ENCODE results near the gene C20orf96. TPM values are rescaled to one million over a fixed set of nuclear protein-coding genes. Genes with fewer than 3 reads are reported as not detected.

Gene C20orf96
- total RNA-seq, 2 donors from 2014 or later = 10.1 to 10.3 TPM

DNA sequence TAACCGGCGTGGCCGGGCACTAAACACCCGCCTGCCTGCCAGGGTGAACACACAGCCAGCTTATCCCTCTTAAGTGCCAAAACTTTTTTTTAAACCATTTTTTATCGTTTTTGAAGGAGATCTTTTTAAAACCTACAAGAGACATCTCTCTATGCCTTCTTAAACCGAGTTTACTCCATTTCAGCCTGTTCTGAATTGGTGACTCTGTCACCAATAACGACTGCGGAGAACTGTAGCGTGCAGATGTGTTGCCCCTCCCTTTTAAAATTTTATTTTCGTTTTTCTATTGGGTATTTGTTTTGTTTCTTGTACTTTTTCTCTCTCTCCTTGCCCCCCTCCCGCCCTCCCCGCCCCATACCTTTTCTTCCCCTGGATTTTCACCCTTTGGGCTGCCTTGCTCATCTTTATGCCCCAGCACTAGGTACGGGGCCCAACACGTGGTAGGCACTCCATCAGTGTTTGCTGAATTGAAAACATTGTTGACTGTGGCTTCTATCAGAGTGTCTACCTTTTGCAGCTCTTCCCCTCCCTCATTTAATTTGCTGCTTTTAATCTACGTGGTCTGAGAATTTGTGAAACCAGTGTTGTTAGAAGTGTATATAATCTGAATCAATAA lies 8.3 kb upstream of the C20orf96 start:
- Mint-ChIP-seq H3K36me3 (peaks cover 27 to 28% of the 10 kb centered on the region in 2 donors), H3K27ac (peak overlapping the region; percentile 95 to 100), H3K9me3 (no peaks in the 10 kb centered on the region)
- DNase-seq (ENCODE audit: low spot score in 2 of 2) = no peak
- no peak for ATAC-seq

DNA sequence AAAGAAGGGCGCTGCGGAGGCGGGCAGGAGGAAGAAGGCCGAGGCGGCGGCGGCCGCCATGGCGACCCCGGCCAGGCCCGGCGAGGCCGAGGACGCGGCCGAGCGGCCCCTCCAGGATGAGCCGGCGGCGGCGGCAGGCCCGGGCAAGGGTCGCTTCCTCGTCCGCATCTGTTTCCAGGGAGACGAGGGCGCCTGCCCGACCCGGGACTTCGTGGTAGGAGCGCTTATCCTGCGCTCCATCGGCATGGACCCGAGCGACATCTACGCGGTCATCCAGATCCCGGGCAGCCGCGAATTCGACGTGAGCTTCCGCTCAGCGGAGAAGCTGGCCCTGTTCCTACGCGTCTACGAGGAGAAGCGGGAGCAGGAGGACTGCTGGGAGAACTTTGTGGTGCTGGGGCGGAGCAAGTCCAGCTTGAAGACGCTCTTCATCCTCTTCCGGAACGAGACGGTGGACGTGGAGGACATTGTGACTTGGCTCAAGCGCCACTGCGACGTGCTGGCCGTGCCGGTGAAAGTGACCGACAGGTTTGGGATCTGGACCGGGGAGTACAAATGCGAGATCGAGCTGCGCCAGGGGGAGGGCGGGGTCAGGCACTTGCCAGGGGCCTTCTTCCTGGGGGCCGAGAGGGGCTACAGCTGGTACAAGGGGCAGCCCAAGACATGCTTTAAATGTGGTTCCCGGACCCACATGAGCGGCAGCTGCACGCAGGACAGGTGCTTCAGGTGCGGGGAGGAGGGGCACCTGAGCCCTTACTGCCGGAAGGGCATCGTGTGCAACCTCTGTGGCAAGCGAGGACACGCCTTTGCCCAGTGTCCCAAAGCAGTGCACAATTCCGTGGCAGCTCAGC lies 7.6 kb upstream of the C20orf96 start:
- peak overlapping the region; percentile 95 to 100 for H3K27ac Mint-ChIP-seq
- peak; percentile 41 to 71 for DNase-seq (ENCODE audit: low spot score in 2 of 2)
- ATAC-seq = peak; percentile 27 to 42
- peaks cover 27 to 28% of the 10 kb centered on the region in 2 donors for H3K36me3 Mint-ChIP-seq
- H3K9me3 Mint-ChIP-seq = no peaks in the 10 kb centered on the region

DNA sequence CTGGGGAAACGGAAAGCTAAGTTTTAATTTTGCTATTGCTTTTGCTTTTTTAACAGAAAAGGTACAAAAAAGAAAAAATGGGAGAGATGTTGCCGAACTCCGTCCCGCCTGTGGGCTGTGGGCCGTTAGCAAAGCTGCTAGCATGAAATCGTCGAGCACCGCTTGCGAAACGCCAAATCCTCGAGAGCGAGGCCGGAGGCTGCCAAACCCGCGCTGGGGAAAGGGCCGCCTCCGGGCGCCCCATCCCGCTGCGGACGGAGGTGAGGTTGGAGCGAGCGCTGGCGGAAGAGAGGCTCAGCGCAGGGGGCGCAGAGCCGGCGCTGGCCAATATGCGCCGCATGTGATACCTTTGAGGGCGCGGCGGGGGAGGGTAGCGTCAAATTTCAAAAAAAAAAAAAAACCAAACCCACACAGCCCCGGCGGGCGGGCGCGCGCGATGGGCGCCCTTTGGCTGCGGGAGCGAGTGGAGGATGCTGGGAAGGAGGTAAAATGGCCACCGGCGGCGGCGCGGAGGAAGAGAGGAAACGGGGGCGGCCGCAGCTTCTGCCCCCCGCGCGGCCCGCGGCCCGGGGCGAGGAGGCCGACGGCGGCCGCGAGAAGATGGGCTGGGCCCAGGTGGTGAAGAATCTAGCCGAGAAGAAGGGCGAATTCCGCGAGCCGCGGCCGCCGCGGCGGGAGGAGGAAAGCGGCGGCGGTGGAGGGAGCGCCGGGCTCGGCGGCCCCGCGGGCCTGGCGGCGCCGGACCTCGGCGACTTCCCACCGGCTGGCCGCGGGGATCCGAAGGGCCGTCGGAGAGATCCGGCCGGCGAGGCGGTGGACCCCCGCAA lies 6.8 kb upstream of the C20orf96 start, which contains the start of gene ZCCHC3:
Gene ZCCHC3 (plus strand): TSS at position 473 of the 827 bp plus-strand sequence. CDS start 17 bp downstream, at position 490.
- no peaks in the 10 kb centered on the region for H3K9me3 Mint-ChIP-seq
- H3K27ac Mint-ChIP-seq = peak within 1 kb of the TSS; percentile 95 to 100
- peak; percentile 87 to 88 for DNase-seq (ENCODE audit: low spot score in 2 of 2)
- ATAC-seq = peak; percentile 87 to 91
- peaks cover 27 to 28% of the 10 kb centered on the region in 2 donors for H3K36me3 Mint-ChIP-seq

DNA sequence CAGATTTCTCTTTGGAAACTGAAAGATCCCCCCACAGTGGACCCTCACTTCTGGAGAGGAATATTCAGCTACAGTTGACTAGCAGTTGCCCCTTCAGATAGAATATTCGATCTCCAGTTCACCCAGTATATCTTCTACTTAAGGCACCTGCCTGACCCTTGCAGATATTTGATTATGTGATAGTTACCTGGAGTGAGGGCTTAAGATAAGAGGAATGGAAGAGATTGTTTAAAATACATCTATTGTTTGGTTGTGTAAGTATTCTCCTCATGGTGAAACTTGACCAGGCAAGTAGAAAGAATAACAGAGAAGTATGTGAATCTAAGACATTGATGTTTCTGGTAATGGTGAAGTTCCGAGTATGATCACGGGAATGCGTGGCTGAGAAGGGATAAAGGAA lies 5.3 kb upstream of the C20orf96 start:
- Mint-ChIP-seq H3K27ac (peak overlapping the region; percentile 11 to 95), H3K9me3 (no peaks in the 10 kb centered on the region), H3K36me3 (peaks cover 27 to 28% of the 10 kb centered on the region in 2 donors)
- no peak for DNase-seq (ENCODE audit: low spot score in 2 of 2)
- ATAC-seq = no peak

DNA sequence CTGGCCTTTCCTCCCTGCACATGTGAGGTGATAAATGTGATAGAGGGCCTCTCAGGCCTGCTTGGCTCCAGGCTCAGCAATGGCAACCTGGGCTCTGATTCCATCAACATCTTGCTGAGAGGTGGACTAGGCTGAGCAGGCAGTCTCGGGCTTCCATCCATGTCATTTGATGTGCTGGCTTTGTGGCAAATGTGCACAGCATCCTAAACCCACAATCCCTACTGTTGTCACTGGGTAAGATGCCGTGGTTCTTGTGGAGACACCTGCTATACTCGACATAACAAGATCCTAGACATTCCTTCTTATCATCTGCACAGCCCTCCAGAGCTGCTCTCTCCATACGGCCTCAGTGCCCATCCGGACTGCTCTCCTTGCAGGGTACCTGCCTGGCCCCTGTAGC lies 4.1 kb upstream of the C20orf96 start:
- ATAC-seq (no peak), DNase-seq (ENCODE audit: low spot score in 2 of 2) (no peak)
- Mint-ChIP-seq H3K36me3 (peaks cover 27 to 28% of the 10 kb centered on the region in 2 donors), H3K9me3 (no peaks in the 10 kb centered on the region), H3K27ac (no peak overlapping the region)

DNA sequence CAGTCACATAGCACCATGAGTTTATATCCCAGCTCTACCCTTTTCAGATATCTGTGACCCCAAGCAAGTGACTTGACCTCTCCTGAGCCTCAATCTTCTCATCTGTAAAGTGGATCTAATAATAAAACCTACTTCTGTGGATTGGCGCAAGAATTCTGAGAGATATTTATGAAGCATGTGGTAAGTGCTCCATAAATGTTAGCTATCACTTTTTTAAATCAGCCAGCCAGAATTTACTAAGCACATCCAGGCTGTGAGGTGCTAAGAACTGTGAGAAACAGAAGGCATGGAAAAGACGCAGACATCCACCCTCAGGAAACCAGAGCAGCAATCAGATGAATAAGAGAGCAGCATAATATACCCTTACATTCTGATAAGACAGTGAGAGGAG lies 862 bp downstream of the C20orf96 start:
- Mint-ChIP-seq H3K36me3 (peaks cover 0 to 5% of the 10 kb centered on the region in 2 donors), H3K9me3 (peaks cover 0 to 4% of the 10 kb centered on the region in 2 donors)
- ATAC-seq = peak in 1 of 2 donors; percentile 13

DNA sequence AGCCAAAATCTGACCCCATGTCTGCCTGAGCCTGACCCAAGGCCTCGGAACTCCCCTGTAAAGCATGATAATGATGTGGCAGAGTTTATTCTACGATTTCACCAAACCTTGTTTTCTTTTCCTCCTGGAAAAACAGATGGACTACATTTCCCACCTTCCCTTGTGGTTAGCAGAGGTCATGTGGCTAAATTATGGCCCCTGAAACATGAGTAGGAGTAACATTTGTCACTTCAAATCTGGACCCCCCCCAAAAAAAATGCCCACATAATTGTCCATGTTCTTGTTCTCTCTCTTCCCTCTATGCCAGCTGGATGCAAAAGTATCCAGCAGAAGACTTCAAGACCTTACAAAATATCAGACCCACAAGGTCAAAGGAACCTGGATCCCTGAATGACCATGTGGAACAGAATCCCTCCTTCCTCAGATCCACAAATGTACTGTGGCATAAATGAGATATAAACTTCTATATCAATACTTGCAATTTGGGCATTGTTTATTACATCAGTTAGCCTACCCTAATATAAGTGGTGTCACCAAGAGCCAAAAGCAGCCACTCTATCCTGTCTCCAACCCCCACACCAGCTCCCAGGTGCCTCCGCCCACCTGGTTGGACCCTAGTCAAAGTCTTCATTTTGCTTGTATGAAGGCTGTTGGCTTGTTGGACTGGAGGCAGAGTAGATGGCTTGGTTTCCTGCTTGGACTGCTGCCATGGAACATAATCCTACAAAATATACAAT lies 1.4 kb downstream of the C20orf96 start:
- H3K27ac Mint-ChIP-seq = no peak overlapping the region
- ATAC-seq = no peak
- H3K36me3 Mint-ChIP-seq = peaks cover 0 to 5% of the 10 kb centered on the region in 2 donors
- no peak for DNase-seq (ENCODE audit: low spot score in 2 of 2)
- peaks cover 0 to 4% of the 10 kb centered on the region in 2 donors for H3K9me3 Mint-ChIP-seq

More for the DNA sequence above, 862 bp downstream of the C20orf96 start:
- DNase-seq (ENCODE audit: low spot score in 2 of 2) = no peak
- peak overlapping the region in 1 of 2 donors; percentile 90 for H3K27ac Mint-ChIP-seq

DNA sequence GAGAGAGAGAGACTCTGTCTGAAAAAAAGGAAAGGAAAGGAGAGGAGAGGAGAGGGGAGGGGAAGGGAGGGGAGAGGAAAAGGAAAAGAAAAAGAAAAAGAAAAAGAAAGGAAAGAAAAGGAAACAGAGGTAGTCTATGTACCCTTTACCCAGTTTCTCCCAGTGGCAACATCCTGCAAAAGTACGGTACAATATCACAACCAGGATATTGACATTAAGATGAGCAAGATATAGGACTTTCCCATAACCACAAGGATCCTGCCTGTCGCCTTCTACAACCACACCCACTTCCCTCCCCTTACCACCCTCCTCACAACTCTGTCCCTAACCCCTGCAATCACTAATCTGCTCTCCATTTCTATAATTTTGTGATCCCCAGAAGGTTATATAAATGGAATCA lies 4.0 kb downstream of the C20orf96 start:
- ATAC-seq = no peak
- DNase-seq (ENCODE audit: low spot score in 2 of 2) = no peak
- Mint-ChIP-seq H3K27ac (no peak overlapping the region), H3K9me3 (peaks cover 0 to 4% of the 10 kb centered on the region in 2 donors), H3K36me3 (peaks cover 0 to 5% of the 10 kb centered on the region in 2 donors)

DNA sequence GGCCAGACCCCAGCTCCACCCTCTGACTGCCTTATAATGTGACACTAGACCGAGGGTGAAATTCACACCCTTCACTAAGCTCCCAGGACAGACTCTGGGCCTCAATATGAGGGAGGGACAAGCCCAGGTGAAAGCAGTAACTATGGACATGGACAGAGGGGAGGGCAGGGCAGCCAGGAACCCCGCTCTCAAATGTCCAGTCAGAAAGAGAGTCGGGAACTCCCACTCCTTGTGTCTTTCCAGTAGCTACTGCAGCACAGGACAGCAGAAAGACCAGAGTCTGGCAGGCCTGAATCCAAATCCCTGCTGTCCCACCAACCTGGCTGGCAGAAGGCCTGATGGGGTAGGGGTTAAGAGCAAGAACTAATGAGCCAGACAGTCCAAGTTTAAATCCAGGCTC lies 6.4 kb downstream of the C20orf96 start:
- H3K9me3 Mint-ChIP-seq = peaks cover 0 to 2% of the 10 kb centered on the region in 2 donors
- no peak overlapping the region for H3K27ac Mint-ChIP-seq
- ATAC-seq = no peak
- no peak for DNase-seq (ENCODE audit: low spot score in 2 of 2)
- H3K36me3 Mint-ChIP-seq = peaks cover 0 to 3% of the 10 kb centered on the region in 2 donors

DNA sequence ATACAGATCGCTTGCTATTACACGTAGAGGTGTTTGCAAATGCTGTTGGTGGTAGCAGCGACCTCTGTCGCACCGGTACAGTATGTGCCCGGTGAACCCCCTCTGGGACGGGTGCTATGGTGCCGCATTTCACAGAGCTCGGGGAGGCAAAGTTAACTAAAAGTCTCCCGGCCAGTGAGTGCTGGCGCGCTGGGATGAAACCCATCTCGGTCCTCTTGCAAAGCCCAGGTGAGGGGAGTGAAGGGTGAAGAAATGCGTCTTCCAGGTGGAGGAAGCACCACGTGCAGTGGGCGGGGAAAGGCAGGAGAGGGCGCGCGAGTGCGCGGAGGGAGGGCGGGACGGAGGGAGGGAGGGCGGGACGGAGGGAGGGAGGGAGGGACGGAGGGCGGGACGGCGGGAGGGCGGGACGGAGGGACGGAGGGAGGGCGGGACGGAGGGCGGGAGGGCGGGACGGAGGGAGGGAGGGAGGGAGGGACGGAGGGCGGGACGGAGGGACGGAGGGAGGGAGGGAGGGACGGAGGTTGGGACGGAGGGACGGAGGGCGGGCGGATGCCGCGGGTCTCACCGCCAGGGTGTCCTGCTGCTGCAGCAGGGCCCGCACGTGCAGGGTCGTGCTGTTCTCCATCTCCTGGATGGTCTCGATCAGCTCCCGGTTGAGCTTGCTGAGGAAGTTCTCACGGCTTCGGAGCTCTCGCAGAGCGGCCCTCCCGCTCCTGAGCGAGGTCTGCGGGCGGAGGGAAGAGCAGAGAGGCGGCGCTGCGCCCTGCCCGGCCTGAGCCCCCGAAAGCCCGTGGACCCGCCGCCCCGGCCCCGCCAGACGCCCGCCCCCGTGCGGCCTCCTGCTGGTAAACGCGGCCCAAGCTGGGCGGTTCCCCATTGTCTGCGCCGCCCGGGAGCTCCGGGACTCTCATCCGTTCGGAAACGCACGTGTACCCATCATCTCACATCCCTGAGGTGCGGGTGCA lies 11.7 kb downstream of the C20orf96 start:
- DNase-seq (ENCODE audit: low spot score in 2 of 2) (no peak), ATAC-seq (no peak)
- H3K36me3 Mint-ChIP-seq = peaks cover 5 to 9% of the 10 kb centered on the region in 2 donors

DNA sequence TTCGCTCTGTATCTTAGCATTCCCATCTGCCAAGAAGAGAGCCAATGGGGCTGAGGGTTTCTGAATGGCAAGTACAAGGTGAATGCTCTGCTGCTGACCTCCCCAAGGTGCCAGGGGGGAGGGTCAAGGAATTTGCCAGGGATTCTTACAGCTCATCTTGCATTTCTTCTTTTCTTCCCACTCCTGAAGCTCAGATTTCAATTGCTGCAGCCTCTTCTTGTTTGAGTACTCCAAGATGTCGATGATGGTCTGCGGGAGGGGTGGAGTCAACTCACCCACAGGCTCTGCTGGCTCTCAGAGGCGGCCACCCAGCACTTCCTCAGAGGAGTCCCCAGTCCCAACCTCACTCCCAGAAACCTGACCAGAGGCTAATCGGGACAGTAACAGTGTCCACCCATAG lies 12.4 kb downstream of the C20orf96 start:
- no peak for ATAC-seq
- Mint-ChIP-seq H3K36me3 (peaks cover 5 to 9% of the 10 kb centered on the region in 2 donors), H3K9me3 (no peaks in the 10 kb centered on the region), H3K27ac (no peak overlapping the region)
- DNase-seq (ENCODE audit: low spot score in 2 of 2) = no peak

More for the DNA sequence above, 11.7 kb downstream of the C20orf96 start:
- H3K9me3 Mint-ChIP-seq = no peaks in the 10 kb centered on the region
- no peak overlapping the region for H3K27ac Mint-ChIP-seq

DNA sequence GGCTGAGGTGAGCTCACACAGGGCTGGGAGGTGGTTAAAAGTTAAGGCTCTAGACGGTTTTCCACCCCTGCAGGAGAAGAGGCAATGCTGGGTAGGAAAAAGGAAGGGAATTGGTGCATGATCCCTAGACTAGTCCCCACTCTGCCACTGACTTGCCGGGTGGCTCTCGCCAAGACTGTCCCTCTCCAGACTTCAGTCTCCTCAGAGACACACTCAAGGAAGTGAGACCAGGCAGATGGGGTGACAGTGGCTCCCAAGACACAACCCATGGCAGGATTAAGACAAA lies 13.1 kb downstream of the C20orf96 start:
- Mint-ChIP-seq H3K36me3 (peaks cover 5 to 9% of the 10 kb centered on the region in 2 donors), H3K9me3 (no peaks in the 10 kb centered on the region), H3K27ac (peak overlapping the region in 1 of 2 donors; percentile 6)
- DNase-seq (ENCODE audit: low spot score in 2 of 2) (no peak), ATAC-seq (no peak)

DNA sequence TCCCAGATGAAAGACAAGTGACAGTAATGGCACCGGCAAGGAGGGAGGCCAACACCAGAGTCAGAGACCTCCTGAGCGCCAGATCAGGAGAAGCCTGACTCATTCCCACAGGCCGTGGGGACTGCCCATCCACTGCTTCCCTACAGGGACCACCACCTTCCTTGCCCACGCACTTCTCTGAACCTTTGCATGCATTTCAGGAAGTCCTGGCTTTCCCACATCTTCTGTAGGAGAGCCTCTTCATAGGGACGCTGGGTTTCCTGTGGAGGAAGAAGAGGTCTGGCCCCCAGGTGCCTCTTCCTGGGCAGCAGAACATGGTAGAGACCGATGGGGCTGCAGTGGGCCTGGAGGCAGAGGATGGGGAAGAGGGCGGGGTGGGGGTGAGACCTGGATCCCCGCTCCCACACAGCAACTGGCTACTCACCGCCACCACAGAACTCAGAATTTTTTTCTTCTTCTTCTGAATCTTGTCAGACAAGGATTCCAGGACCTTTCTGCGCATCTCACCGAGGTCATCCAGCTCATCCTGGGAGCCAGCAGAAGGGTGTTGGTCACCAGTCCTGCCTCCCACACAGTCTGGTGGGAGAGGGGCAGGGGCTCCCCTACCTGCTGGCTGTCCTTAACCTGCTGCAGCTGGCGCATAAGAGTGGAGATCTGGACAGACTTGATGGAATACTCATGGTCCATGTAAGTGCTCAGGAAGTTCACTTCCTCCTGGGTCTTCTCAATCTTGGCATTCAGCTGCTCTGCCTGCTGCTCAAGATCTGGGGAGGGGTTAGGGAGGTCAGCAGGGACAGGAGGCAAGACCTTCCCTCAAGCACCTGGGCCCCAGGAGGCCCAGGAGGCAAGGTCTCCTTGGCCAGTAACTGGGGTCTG lies 13.7 kb downstream of the C20orf96 start:
- Mint-ChIP-seq H3K9me3 (no peaks in the 10 kb centered on the region), H3K36me3 (peaks cover 5 to 9% of the 10 kb centered on the region in 2 donors)
- no peak for ATAC-seq

DNA sequence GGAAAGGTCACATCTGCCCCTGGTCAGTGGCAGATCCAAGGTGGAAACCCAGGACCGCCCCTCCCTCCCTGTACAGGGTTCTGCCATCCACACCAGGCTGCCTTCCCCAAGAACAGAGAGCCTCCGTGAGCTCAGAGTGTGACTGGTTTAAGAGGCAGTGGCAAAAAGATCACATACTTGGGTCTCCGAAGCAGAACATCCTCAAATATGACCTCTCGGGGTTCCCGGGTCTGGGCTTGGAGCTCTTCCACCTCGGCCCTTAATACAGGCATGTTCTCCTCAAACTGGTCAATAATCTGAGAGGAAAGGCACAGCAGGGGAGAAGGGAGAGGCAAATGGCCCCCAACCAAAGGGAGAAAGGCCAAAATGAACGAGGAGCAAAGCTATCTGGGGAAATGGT lies 14.8 kb downstream of the C20orf96 start:
- DNase-seq (ENCODE audit: low spot score in 2 of 2) = no peak
- Mint-ChIP-seq H3K9me3 (no peaks in the 10 kb centered on the region), H3K27ac (no peak overlapping the region), H3K36me3 (peaks cover 5 to 9% of the 10 kb centered on the region in 2 donors)
- ATAC-seq = no peak

More for the DNA sequence above, 13.7 kb downstream of the C20orf96 start:
- peak overlapping the region in 1 of 2 donors; percentile 6 for H3K27ac Mint-ChIP-seq
- no peak for DNase-seq (ENCODE audit: low spot score in 2 of 2)
